Cardiac muscle cell (in vitro differentiated cells and primary cell): ENCODE measurements around the gene ENTPD3. TPM values are rescaled to one million over a fixed set of nuclear protein-coding genes. Genes with fewer than 3 reads are reported as not detected.

Experiments
- DNase-seq, 2 donors: peaks; one replicate each; pipeline versions ENCODE4 v3.0.0 to v3.0.0-alpha.2; 2010 to 2017; ENCODE audit warnings: low read depth in 1 of 2, low spot score in 1 of 2
- H3K27ac ChIP-seq: fragments of 200-600 bp; sonication (generic); 2 replicates; pipeline ENCODE4 v1.5.1; 2016
- H3K27me3 ChIP-seq: fragments of 200-600 bp; sonication (generic); 2 replicates; pipeline ENCODE4 v1.6.0; 2016; ENCODE audit warnings: control low read depth
- H3K36me3 ChIP-seq: fragments of 200-600 bp; sonication (generic); 2 replicates; pipeline ENCODE4 v1.5.1; 2016; ENCODE audit warnings: control low read depth
- H3K4me1 ChIP-seq: fragments of 200-600 bp; sonication (generic); 2 replicates; pipeline ENCODE4 v1.8.1; 2017; ENCODE audit warnings: low read depth, mild to moderate bottlenecking, mixed run types
- H3K4me3 ChIP-seq: fragments of 200-600 bp; sonication (generic); 2 replicates; pipeline ENCODE4 v1.5.1; 2016; ENCODE audit warnings: mild to moderate bottlenecking
- H3K9me3 ChIP-seq: fragments of 200-600 bp; sonication (generic); 2 replicates; pipeline ENCODE4 v1.5.1; 2017; ENCODE audit warnings: low read depth, mild to moderate bottlenecking, control low read depth
- polyA plus RNA-seq: library from polyadenylated mRNA; unstranded; fragments of >200 nt; fragmentation: Nextera tagmentation; extraction: Ambion mirVana; gene quantifications from 2 replicates; pipeline ENCODE4 v1.2.1, GENCODE V29; 2016
- total RNA-seq: library from RNA; depleted of rRNA; stranded (reverse); fragments of >200 nt; gene quantifications from 2 replicates; pipeline ENCODE4 v1.2.3, GENCODE V29; 2016
- TF ChIP-seq, protein P1 (sequence below): IDR thresholded peaks from 2 replicates; pipeline ENCODE4 v1.5.1; 2012; ENCODE audit warnings: low read depth, mild to moderate bottlenecking, low read length

Gene ENTPD3
- total and polyA plus RNA-seq, 2 experiments from 2014 or later: 0.16 to 0.66 TPM

DNA sequence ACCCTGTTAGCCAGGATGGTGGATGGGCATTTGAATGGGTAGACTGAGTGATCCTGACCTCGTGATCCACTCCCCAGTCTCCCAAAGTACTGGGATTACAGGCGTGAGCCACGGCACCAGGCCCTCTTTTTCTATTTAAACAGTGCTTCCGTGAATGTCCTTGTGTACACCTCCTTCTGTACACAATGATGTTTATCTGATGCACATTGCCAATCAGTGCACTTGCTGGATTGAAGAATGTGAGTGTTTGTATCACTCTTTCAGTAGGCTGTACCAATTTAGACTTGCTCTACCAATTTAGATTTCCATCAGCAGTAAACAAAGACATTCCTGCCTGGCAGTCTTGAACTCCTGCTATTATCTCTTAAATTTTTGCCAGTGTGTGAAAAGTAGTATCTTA is 81.0 kb downstream of the ENTPD3 start:
- no peaks in the 10 kb centered on the region for H3K9me3 ChIP-seq
- H3K36me3 ChIP-seq: peaks cover 8% of the 10 kb centered on the region
- no peaks in the 10 kb centered on the region for H3K4me1 ChIP-seq
- TF ChIP-seq, protein P1, sequence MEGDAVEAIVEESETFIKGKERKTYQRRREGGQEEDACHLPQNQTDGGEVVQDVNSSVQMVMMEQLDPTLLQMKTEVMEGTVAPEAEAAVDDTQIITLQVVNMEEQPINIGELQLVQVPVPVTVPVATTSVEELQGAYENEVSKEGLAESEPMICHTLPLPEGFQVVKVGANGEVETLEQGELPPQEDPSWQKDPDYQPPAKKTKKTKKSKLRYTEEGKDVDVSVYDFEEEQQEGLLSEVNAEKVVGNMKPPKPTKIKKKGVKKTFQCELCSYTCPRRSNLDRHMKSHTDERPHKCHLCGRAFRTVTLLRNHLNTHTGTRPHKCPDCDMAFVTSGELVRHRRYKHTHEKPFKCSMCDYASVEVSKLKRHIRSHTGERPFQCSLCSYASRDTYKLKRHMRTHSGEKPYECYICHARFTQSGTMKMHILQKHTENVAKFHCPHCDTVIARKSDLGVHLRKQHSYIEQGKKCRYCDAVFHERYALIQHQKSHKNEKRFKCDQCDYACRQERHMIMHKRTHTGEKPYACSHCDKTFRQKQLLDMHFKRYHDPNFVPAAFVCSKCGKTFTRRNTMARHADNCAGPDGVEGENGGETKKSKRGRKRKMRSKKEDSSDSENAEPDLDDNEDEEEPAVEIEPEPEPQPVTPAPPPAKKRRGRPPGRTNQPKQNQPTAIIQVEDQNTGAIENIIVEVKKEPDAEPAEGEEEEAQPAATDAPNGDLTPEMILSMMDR: no peak
- no peak for DNase-seq
- no peak overlapping the region for H3K4me3 ChIP-seq
- H3K27ac ChIP-seq: no peak overlapping the region
- no peaks in the 10 kb centered on the region for H3K27me3 ChIP-seq

DNA sequence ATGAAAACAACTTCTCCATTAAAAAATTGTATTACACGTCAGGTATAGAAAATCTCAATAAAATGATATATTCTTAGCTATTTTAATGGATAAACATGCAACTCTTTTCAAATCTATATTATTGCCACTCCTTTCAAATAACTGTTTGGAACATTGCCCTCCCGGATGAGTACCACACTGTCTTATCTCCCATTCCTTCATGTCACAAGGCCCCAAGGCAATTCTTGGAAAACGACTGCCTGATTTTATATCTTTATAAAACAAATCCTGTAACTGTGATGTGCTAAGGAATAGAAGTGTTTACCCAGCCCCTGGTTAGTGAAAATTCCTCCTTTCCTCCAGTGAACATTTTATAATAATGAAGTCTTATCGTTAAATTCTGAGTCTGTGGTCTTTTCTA is 83.7 kb downstream of the ENTPD3 start:
- DNase-seq: no peak
- Histone ChIP-seq H3K27ac (no peak overlapping the region), H3K36me3 (no peaks in the 10 kb centered on the region), H3K4me3 (no peak overlapping the region), H3K4me1 (no peaks in the 10 kb centered on the region), H3K9me3 (no peaks in the 10 kb centered on the region), H3K27me3 (no peaks in the 10 kb centered on the region)
- TF ChIP-seq, protein P1: no peak

DNA sequence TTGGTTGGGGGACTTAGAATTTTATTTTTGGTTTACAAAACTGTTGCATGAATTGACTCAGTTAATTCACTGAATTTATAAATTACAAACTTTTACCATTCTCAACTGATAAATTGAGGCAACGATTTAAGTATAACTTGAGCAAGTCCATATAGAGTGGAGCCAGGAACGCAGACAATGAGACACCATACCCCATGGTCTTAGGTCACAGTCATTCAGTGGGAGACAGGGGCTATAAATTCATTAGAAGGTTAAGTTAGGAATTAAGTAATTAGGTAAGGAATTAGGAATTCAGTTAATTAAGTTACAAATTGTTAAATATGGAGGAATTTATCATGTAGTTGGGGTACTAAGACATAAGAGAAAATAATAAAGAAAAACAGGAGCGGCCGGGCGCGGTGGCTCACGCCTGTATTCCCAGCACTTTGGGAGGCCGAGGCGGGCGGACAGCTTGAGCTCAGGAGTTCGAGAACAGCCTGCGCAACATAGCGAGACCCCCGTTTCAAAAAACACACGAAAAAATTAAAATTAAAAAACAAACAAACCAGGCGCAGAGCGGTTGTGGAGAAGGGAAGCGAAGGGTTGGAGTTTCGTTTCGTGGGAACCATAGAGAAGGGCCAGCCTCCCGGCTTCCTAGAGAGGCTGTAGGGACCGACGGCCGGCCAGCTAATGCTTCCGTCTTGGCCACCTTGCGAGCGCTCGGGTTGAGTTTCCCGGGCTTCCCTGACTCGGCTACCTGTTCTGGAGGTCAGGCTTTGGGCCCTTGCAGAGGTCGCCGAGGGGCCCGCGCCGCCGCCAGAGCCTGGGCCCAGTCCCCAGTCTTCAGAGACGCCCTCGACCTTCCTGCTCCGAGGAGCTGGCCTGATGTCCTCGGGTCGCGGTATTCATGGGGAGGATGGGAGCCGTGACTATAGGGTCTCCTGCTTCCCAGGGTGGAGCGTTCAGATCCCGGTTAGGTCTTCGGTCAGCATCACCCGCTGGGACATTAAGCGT is 89.8 kb downstream of the ENTPD3 start, which contains the start of gene ZNF619:
ZNF619 (plus strand) TSS at position 645 of the 993 bp plus-strand sequence. CDS start 858 bp downstream, outside the sequence.
- DNase-seq: peak in 1 of 2 donors; percentile 80
- no peaks in the 10 kb centered on the region for H3K36me3 ChIP-seq
- H3K27me3 ChIP-seq: no peaks in the 10 kb centered on the region
- TF ChIP-seq, protein P1: no peak
- H3K27ac ChIP-seq: no peak within 1 kb of the TSS
- no peaks in the 10 kb centered on the region for H3K4me1 ChIP-seq
- no peaks in the 10 kb centered on the region for H3K9me3 ChIP-seq
- no peak within 1 kb of the TSS for H3K4me3 ChIP-seq

DNA sequence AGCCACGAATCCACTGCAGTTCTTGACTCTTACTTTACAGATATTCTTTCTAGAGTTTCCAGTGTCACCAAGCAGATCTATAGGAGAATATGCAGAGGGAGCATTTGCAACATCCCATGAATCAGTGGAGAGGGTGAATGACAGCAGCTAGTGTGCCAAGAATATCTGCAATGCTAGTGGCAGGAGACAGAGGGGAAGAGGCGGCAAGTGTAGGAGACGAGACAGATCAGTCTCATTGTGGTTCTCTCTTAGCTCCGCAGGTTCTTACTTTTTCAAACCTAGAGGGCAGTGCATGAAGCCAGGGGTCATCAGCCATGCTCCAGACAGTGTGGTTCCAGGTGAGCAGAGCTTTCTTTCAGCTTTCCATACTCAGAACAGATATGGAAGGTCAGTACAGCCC is 90.7 kb downstream of the ENTPD3 start:
- no peak overlapping the region for H3K27ac ChIP-seq
- no peaks in the 10 kb centered on the region for H3K36me3 ChIP-seq
- H3K27me3 ChIP-seq: no peaks in the 10 kb centered on the region
- no peak overlapping the region for H3K4me3 ChIP-seq
- TF ChIP-seq, protein P1: no peak
- H3K9me3 ChIP-seq: no peaks in the 10 kb centered on the region
- no peaks in the 10 kb centered on the region for H3K4me1 ChIP-seq
- DNase-seq: no peak

Other genes starting within 250 kb of the ENTPD3 start
- 18.0 and 23.3 TPM in 2 replicates for gene EIF1B, start 77.5 kb upstream of the ENTPD3 start, total RNA-seq
- 187 and 221 TPM in 2 replicates for gene EIF1B, start 77.5 kb upstream of the ENTPD3 start, polyA plus RNA-seq
- 427 and 486 TPM in 2 replicates for gene RPL14, start 70.2 kb downstream of the ENTPD3 start, total RNA-seq
- 408 and 465 TPM in 2 replicates for gene RPL14, start 70.2 kb downstream of the ENTPD3 start, polyA plus RNA-seq
- 0.15 and 1.5 TPM in 2 replicates for gene ZNF619, start 89.9 kb downstream of the ENTPD3 start, total RNA-seq
- gene ZNF619, start 89.9 kb downstream of the ENTPD3 start, polyA plus RNA-seq: 0.84 TPM in 1 of 2 replicates, not detected in the other
- 7.5 and 8.8 TPM in 2 replicates for gene ZNF620, start 118.9 kb downstream of the ENTPD3 start, total RNA-seq
- 8.3 and 10.2 TPM in 2 replicates for gene ZNF620, start 118.9 kb downstream of the ENTPD3 start, polyA plus RNA-seq
- gene ZNF621, start 137.8 kb downstream of the ENTPD3 start, total RNA-seq: 10.9 and 17.3 TPM in 2 replicates
- 6.9 and 12.9 TPM in 2 replicates for gene ZNF621, start 137.8 kb downstream of the ENTPD3 start, polyA plus RNA-seq